HEK293T (cell line): ENCODE results near the gene PAIP2.

Experiments
- CTCF ChIA-PET: fragments of 350-600 bp; formaldehyde crosslinking; extraction: SDS; loops from one replicate; lab custom pipeline; 2021; ENCODE audit warnings: antibody characterized with exemption, inconsistent platforms; lab: Yijun Ruan, JAX
- POLR2A ChIA-PET: fragments of 350-600 bp; formaldehyde crosslinking; extraction: SDS; loops from one replicate; lab custom pipeline; 2020; ENCODE audit warnings: antibody characterized with exemption, inconsistent platforms; lab: Yijun Ruan, JAX
- DNase-seq: peaks from one replicate; pipeline ENCODE4 v3.0.0; 2012; ENCODE audit warnings: mixed read lengths; ENCODE audit errors: extremely low spot score
- ARNT ChIP-seq: fragments of 450-650 bp; IDR thresholded peaks from 2 replicates; pipeline ENCODE4 v1.6.1; 2017; ENCODE audit warnings: mild to moderate bottlenecking
- BHLHE40 ChIP-seq: fragments of 450-650 bp; IDR thresholded peaks from 2 replicates; pipeline ENCODE4 v1.6.1; 2016; ENCODE audit warnings: mild to moderate bottlenecking, moderate library complexity, borderline replicate concordance
- CTBP1 ChIP-seq: fragments of 450-650 bp; IDR thresholded peaks from 2 replicates; pipeline ENCODE4 v1.6.1; 2016; ENCODE audit warnings: borderline replicate concordance
- ELF4 ChIP-seq: fragments of 450-650 bp; IDR thresholded peaks from 2 replicates; pipeline ENCODE4 v1.6.1; 2017; ENCODE audit warnings: antibody characterized with exemption
- FOXA1 ChIP-seq: fragments of 450-650 bp; IDR thresholded peaks from 2 replicates; pipeline ENCODE4 v1.6.1; 2016; ENCODE audit warnings: mild to moderate bottlenecking
- FOXK2 ChIP-seq: fragments of 450-650 bp; IDR thresholded peaks from 2 replicates; pipeline ENCODE4 v1.6.1; 2016; ENCODE audit warnings: mild to moderate bottlenecking
- FOXM1 ChIP-seq: fragments of 450-650 bp; IDR thresholded peaks from 2 replicates; pipeline ENCODE4 v1.6.1; 2017; ENCODE audit warnings: mild to moderate bottlenecking, borderline replicate concordance
- HDGF ChIP-seq: fragments of 450-650 bp; IDR thresholded peaks from 2 replicates; pipeline ENCODE4 v1.6.1; 2017; ENCODE audit warnings: antibody characterized with exemption, borderline replicate concordance
- L3MBTL2 ChIP-seq: fragments of 450-650 bp; conservative IDR thresholded peaks from 2 replicates; pipeline ENCODE4 v1.6.1; 2016; ENCODE audit warnings: mild to moderate bottlenecking
- LEF1 ChIP-seq: fragments of 450-650 bp; IDR thresholded peaks from 2 replicates; pipeline ENCODE4 v1.6.1; 2017; ENCODE audit warnings: mild to moderate bottlenecking, borderline replicate concordance
- NFRKB ChIP-seq: fragments of 450-650 bp; IDR thresholded peaks from 2 replicates; pipeline ENCODE4 v1.6.1; 2016; ENCODE audit warnings: mild to moderate bottlenecking, moderate library complexity
- PKNOX1 ChIP-seq: fragments of 450-650 bp; IDR thresholded peaks from 2 replicates; pipeline ENCODE4 v1.6.1; 2016
- SP1 ChIP-seq: fragments of 450-650 bp; IDR thresholded peaks from 2 replicates; pipeline ENCODE4 v1.6.1; 2017
- SUZ12 ChIP-seq: fragments of 450-650 bp; IDR thresholded peaks from 2 replicates; pipeline ENCODE4 v1.6.1; 2016; ENCODE audit warnings: mild to moderate bottlenecking
- TARDBP ChIP-seq: fragments of 450-650 bp; IDR thresholded peaks from 2 replicates; pipeline ENCODE4 v1.6.1; 2016
- ZNF384 ChIP-seq: fragments of 450-650 bp; IDR thresholded peaks from 2 replicates; pipeline ENCODE4 v1.6.1; 2016

Gene PAIP2

GRCh38 chr5:139389701-139390638 lies 48.3 kb downstream of the PAIP2 start, which contains the start of gene MZB1:
Gene MZB1, minus strand, starts transcription at chr5:139389913. Its CDS starts 57 bp downstream, at chr5:139389856.
- no peak for TF ChIP-seq CTBP1
- no peak for TF ChIP-seq TARDBP
- no peak for TF ChIP-seq PKNOX1
- TF ChIP-seq FOXA1 = no peak
- no peak for TF ChIP-seq NFRKB
- DNase-seq = no peak
- ChIA-PET CTCF (interaction anchor here (1.4 kb wide), 1 partner anchor 12 kb away, joined by 5 read pairs; no protein-coding TSS in a partner anchor), POLR2A (no interaction called here)

DNA sequence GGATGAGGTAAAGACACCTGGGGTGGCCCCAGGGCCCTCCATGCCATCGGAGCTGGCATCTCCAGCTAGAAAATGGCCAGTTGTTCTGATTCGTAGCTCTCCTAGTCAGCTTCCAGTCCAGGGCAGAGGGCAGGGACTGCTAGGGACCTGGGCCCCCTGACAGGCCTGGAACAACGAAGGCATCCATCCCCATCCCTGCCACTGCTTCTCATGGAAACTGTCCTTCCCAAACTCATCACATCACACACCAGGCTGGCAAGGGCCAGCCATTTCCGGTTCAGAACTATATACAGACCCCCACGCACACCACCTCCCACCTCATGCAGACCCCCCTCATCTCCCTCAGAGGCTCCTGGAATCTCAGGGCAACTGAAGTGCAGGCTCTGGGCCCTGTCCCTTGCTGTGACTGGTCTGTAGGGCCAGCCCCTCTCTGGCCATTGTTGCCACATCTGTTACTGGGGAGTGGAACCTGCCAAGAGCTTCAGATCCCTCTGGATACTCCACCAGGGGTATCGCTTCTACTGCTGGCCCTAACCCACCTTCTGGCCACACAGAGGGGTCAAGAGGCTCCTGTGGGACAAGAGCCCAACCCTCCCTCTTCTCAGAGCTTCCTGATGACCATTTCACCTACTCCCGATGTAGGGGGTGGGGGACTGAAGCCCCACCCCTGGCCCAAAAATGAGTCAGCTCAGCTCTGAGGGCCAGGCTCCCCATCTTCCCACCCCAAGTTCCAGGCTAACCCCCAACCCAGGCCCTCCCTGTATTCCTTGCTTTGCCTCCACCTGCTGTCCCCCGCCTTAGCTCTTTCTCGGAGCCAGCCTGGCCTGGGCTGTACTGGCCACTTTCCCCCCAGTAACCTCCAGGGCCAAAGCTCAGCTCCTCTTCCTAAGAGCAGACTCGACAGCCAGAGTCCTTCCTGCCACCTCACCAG lies 49.2 kb downstream of the PAIP2 start:
- no peak for DNase-seq
- ChIA-PET CTCF (interaction anchor here (1.4 kb wide), 1 partner anchor 11 kb away, joined by 5 read pairs; no protein-coding TSS in a partner anchor), POLR2A (interaction anchor here (0.8 to 1.4 kb wide), 2 partner anchors 13 to 48 kb away, joined by 3 read pairs; partner anchors contain the start of genes DNAJC18 and SPATA24)
- no peak for TF ChIP-seq BHLHE40

DNA sequence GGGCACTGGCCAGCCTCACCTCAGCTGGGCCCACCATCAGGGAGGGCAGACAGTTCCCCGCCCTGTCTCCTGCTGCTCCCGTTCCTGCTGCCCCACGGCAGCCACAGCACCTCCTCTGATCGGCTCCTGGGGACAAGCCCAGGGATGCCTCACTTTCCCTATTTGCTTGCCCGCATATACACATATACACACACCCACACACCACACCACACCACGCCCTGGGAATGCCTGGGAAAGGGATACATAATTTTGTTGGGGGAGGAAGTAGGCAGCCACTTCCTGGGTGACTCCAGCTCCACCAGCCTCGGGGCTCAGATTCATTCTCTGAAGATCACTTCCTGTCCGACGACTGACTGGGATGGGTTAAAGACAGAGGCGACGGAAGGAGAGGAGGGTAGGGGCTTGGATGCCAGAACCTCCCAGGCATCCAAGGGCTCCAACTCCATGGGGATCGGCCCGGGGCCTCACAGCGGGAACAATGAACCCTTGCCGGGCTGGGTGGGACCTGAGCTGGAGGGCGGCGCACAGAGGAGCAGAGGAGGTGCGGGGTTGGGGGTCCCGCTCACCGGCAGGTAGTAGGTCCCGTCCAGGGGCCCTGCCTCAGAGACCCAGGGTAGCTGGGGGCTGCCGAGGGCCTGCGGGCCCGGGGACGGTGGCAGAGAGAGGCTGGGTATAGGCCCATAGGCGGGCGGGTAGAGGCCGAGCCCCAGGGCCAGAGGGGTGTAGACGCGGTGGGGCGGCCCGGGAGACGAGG lies 50.1 kb downstream of the PAIP2 start:
- POLR2A ChIA-PET = interaction anchor here (0.8 to 1.4 kb wide), 2 partner anchors 12 to 48 kb away, joined by 3 read pairs; partner anchors contain the start of genes DNAJC18 and SPATA24
- no peak for TF ChIP-seq ELF4
- TF ChIP-seq ZNF384 = no peak
- no peak for TF ChIP-seq FOXA1
- TF ChIP-seq LEF1 = no peak
- no peak for TF ChIP-seq ARNT
- TF ChIP-seq TARDBP = no peak
- no peak for TF ChIP-seq SP1
- TF ChIP-seq FOXM1 = no peak
- no peak for TF ChIP-seq PKNOX1
- no peak for TF ChIP-seq NFRKB
- TF ChIP-seq FOXK2 = no peak
- TF ChIP-seq BHLHE40 = no peak
- no peak for TF ChIP-seq SUZ12
- no peak for TF ChIP-seq CTBP1
- TF ChIP-seq HDGF = no peak
- TF ChIP-seq L3MBTL2 = no peak
- no peak for DNase-seq
- CTCF ChIA-PET = interaction anchor here (1.4 kb wide), 1 partner anchor 10 kb away, joined by 5 read pairs; no protein-coding TSS in a partner anchor

DNA sequence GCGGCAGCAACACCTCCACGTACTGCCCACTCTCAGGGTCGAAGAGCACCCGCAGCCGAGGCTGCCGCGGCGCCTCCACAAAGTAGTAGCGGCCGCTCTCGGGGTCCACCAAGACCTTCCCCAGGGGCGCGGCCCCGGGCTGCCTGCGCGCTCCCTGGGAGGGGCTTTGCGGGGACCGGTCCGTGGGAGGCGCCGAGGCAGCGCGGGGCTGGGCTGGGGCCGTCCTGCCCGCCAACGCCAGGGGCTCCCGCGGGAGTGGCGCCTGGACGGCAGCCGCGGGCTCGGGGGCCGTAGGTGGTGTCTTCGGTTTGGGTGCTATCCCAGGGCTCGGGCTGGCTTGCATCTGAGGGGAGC lies 50.6 kb downstream of the PAIP2 start:
- CTCF ChIA-PET = no interaction called here
- POLR2A ChIA-PET = interaction anchor here (1.4 kb wide), 1 partner anchor 47 kb away, joined by 3 read pairs; the partner anchor contains the start of gene DNAJC18
- no peak for DNase-seq
- no peak for TF ChIP-seq L3MBTL2
- no peak for TF ChIP-seq FOXK2
- no peak for TF ChIP-seq ELF4
- no peak for TF ChIP-seq CTBP1
- no peak for TF ChIP-seq FOXA1
- no peak for TF ChIP-seq ZNF384
- no peak for TF ChIP-seq SUZ12
- no peak for TF ChIP-seq NFRKB
- no peak for TF ChIP-seq HDGF
- TF ChIP-seq TARDBP = no peak
- no peak for TF ChIP-seq FOXM1
- no peak for TF ChIP-seq PKNOX1
- TF ChIP-seq BHLHE40 = no peak
- no peak for TF ChIP-seq ARNT

DNA sequence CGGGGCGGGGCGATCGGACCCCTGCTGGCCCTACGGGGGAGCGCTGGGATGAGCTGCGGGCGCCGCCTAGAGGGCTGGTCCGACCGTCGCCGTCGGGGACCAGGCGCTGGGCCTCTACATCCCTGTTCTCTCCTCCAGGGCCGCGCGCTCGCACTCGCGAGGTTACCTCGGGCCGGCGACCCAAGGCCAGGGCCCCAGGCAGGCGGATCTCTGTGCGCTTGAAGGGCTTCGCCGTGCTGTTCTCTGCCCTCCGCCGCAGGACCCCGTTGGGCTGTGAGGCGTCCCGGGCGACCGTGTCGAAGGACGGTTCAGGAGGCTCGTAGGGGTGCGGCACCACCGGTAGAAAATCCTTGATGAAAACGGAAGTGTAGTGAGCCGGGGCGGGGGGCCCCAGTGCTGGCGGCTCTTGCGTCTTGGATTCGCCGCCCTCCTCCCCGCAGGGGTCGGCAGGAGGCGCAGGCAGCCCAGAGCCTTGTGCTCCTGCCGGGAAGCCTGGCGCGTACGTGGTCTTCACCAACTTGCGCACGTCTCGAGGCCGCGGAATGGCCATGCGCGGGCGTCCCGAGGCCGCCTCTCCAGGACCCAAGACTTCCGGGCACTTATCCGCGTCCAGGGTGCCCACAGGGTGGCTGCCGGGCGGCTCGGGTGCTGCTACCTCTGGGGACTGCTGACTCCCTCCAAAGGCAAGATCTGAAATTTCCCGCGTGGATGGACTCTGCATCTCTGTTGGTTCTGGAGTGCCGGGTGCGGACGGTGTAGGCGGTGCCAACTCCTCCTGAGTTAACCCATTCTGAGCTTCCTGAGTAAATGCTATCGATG lies 51.2 kb downstream of the PAIP2 start:
- TF ChIP-seq L3MBTL2 = no peak
- TF ChIP-seq NFRKB = no peak
- no peak for TF ChIP-seq FOXA1
- TF ChIP-seq TARDBP = no peak
- TF ChIP-seq PKNOX1 = no peak
- TF ChIP-seq SP1 = no peak
- no peak for TF ChIP-seq FOXM1
- TF ChIP-seq ARNT = no peak
- no peak for TF ChIP-seq CTBP1
- no peak for TF ChIP-seq ZNF384
- no peak for TF ChIP-seq LEF1
- TF ChIP-seq HDGF = no peak
- no peak for TF ChIP-seq ELF4
- POLR2A ChIA-PET = no interaction called here
- DNase-seq = no peak
- CTCF ChIA-PET = no interaction called here
